ENCODE measurements around the gene LCN10.

Gene LCN10

DNA sequence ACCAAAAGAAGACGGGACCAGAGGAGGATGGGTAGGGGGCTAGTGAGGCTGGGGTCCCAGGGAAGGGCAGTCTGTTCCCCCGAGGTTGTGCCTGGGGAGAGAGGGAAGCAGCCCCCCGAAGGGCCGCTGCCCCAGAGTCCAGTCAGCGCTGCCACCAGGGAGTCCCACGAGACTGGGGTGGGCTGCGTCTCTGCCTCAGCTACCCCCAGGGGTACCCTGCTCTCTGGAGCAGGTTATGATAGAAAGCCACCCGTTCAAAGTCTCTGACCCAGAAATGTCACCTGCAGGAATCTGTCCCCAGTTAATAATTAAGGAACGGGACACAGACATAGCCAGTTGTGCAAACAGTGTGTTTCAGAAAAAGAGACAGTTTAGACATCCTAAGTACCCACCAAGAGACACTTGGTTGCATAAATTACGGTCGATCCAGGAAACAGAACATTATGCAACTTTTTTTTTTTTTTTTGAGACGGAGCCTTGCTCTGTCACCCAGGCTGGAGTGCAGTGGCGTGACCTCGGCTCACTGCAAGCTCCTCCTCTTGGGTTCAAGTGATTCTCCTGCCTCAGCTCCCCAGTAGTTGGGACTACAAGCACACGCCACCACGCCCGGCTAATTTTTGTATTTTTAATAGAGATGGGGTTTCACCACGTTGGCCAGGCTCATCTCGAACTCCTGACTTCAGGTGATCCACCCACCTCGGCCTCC is 44.8 kb downstream of the LCN10 start:
- DNase-seq, result no peak

DNA sequence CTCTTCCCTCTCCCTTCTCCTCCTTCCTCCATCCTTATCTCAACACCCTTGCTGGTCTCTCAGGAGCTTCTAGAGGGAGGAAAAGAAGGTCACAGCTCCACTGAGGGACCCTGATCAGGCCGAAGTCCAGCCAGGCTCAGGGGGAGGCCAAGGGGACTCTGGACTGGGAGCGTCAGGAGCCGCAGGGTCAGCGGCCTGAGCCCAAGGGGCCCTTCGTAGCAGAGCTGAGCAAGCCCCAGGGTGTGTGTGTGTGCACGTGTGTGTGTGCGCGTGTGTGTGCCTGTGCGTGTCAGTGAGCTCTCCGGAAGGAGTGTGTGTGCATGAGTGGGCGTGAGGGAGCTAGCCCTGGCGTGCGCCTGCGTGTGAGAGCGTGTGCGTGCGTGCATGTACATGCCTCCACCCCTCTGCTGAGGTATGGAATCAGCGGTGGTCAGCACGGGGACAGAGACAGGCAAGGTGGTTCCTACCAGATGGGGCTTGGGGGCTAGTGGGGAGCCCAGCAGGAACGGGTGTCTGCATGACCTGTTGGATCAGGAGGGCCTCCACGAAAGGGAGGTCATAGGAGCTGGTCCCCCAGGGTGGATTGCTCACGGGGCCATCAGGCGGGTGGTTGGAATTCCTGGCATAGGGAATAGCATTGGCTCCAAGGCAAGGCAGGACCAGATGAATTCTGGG is 45.5 kb downstream of the LCN10 start:
- no peak for DNase-seq

DNA sequence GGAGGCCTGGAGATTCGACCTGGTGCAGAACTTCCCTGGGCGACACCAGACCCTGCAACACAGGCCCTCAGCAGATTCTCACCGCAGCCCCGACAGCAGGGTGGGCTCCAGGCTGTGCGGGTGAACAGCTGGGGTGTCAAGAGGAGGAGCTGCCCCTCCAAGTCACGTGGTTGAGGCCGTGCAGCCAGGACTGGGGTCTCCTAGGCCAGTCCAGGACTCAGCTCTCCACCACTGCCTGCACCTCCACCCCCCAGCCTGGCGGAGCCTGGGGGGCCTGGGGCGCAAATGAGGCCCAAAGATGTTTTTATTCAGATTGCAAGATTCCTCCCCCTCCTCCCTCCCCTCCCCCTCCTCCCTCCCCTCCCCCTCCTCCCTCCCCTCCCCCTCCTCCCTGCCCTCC is 46.2 kb downstream of the LCN10 start:
- no peak for DNase-seq

DNA sequence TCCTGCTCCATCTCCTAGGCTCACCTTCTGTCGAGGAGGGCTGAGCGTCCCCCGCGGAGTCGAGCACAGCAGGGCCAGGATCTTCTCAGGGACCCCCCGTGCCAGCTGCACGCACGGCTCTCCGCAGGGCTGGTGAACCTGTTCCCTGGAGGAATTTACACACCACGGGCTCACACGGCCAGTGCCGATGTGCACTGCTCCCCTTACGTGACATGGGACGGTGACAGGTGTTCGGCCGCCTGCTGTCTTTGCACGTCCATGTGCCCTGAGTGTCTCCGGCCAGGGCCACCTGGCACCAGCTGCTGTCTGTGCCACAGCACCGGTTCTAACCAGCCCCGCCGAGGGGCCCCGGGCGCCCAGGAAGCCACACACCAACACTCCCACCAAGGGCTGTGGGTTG is 46.8 kb downstream of the LCN10 start:
- no peak for DNase-seq

DNA sequence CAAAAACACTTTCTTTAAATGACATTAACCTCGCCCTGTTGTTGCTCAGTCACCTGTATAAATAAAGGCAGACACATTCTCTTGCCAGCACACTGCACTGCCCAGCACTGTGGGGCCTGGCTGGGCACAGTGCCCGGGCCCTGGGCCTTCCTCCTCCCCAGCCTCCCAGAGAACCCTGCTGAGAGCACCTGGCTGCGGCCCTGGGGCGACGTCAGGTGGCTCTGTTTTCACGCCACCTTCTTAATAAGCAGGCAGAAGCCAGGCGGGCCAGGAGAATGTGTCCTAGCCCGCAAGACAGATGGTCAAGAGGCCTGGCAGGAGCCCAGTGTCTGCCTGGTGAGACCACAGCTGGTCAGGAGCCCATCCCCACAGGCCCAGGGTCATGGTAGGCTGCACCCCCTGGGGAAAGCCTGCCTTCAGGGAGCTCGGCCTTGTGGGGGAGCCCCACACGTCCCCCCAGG is 47.3 kb downstream of the LCN10 start:
- DNase-seq, result no peak

DNA sequence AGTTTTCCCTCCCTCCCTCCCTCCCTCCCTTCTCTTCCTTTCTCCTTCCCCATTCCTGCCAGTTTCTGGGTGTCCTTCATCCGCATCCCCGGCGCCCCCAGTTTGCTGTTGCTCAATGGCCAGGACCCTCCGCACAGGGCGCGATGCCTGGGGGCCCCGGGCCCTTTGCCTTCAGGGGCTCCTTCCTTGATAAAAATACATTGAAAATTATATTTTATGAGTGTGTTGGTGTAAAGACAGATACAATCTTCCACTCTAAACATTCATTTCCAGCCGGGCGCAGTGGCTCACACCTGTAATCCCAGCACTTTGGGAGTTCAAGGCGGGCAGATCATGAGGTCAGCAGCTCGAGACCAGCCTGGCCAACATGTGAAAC is 47.9 kb downstream of the LCN10 start:
- DNase-seq, result no peak

DNA sequence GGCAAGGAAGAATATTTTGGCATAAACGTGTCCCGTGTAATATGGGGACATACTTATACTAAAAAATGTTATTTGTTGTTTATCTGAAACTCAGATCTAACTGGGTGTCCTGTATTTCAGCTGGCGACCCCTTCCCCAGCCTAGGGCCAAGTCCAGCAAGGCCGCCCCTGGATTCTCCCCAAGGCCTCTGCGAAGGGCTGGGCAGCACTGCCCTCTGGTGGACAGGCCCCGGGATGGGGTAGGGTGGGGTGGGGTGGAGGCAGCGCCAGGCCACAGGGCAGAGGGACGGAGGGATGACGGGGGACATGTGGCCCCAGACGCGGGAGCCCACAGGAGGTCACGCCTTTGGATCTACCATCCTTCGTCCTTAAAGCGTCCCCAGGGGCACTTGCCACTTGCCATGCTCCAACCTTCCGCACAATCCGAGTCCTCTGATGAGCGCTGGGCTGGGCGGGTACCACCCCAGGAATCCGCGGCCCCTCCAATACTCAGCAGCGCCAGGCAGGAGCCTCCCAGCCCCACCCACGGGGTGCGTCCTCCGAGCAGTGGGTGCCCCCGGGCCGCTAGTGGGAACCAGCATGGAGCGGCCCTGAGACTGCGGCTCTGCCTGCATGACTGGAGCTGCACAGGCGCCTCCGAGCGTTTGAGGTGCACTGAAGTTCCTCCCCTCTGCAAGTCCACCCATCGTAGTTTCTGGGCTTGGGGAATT is 48.4 kb downstream of the LCN10 start:
- no peak for DNase-seq

DNA sequence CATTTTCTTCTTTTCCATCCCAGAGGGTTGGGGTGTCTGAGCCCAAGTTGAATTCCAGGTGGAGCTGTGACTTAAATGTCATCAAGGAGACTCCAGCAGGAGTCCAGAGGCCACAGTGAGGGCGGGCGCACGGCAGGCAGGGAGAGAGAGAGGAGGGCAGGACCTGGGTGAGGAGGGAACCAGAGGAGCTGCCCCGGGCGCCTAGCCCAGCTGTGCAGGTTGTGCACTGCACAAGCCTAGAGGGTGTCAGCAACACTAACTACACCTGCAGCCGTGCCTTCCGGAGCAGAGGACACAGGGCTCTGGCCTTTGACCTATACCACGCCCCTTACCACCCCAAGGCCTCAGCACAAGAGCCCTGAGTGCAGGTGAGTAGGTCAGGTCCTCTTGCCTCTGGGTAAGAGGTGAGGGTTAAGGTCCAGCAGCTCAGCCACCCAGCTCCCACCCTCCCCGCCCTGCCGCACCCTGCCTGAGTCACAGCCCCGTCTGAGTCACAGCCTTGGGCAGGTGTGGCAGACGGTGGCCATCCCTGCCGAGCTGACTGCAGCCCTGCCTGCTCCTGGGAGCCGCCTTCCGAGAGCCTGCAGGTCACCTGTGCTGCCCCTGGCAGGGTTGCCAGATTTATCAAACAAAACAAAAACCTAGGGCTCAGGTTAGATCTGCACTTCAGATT is 49.1 kb downstream of the LCN10 start:
- no peak for DNase-seq

DNA sequence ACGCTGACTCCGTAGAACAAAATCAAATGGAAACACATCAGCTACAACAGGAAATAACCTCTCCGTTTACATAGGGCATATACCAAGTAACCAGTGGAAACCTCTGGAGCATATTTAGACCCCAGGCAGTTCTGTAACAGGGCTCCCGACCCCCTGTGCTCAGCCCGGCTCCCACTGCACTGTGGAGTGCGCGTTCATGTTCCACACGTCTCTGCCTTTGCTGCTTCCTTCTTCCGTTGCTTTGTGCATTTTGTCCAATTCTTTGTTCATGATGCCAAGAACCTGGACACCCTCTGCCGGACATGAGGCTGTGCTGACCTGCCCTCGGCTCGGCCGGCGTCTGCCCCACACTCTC is 49.6 kb downstream of the LCN10 start:
- DNase-seq, result no peak

DNA sequence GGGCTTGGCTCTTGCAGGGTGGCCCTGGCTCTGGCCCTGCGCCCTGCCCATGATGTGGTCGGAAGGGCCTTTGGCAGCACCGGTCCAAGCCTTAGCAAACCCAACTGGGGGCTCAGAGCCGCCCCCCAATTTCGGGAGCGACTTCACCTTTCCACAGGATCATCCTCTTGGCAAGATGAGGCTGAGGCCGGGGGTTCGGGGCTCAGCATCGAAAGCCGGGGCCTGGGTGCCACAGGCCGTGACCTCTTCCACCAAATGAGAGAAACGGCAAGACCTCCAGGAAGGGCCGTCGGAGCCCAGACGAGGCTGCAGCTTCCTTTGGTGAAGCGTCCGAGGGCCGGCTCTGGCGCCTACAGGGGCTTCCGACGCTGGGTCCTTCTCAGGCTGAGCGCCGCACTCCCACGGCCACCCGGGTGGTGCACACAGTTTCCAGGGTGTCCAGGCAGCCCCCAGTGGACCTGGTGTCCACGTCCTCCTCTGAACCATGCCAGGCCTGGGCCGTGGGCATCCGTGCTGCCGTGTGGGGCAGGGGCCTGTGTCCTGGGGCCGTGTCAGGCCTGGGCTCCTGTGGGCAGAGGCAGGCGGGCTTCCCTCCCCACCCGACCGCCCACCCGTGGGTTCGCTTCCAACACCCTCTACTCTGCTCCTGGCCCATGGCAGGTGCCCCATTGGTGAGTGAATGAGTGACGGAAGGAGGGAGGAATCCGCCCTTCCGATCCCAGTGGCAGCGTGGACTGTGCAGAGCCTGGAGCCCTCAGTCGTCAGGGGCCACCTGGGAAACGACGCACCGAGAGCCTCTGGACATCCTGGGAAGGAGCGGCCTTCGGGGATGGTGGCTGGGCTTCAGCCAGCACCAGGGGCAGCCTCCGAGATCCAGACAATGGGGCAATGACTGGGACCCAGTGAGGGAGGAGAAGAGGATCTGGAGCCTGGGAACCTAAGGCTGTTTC is 50.3 kb downstream of the LCN10 start:
- DNase-seq, result no peak

DNA sequence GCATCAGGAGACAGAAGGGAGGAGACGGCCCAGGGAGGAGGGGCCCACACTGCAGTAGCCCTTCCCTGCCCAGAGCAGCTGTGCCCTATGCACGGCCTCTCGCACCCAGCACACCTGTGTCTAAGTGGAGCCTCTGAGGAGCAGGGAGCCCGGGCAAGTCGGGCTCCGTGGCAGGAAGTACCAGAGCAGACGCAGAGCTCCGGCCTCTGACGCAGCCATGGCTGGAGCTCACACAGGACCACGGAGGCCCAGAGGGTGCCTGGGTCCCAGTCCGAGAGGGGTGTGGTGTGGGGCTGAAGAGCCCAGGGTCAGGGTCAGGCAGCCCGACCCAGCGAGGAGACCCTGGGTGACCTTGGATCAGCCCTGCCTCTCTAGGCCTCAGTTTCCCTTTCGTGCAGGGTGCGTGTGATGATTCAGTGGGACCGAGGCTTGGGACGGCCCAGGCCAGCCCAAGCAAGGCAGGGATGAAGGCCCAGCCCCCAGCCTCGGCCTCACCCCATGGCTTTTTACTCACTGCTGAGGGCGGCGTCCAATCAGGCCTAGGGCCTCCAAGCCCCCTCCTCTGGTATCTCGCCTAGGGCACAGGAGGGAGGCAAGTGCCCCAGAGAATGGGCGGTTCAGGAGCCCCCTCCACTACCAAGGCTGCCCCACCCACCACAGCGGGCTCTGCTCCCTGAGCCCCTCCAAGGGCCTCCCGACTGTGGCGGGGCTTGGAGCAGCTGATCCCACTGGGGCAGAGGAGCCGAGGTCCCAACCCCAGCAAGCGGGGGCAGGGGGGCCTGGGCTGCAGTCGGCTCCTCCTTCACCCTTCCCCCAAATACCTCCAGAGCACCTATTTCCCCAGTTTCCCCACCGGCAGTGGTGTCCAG is 51.2 kb downstream of the LCN10 start:
- DNase-seq, result no peak

DNA sequence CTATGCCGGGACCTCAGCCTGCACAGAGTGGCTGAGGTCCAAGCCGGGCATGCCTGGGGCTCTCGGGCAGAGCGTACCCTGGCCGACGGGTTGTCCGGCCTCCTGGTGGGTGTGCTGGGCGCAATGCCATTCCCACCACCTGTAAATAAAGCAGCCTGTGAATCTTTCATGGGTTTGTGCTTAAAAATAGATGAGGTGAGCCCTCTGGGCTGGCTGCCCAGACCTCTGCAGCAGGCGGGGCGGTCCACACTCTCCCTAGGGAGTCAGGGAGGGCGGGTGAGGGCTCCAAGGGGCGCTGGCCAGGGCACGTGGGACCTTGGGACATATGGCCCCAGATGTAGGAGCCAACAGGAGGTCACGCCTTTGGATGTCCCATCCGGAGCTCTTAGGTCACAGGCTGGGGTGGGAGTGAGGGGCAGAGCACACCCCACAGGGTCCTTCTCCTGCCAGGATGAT is 51.9 kb downstream of the LCN10 start:
- DNase-seq, result no peak

DNA sequence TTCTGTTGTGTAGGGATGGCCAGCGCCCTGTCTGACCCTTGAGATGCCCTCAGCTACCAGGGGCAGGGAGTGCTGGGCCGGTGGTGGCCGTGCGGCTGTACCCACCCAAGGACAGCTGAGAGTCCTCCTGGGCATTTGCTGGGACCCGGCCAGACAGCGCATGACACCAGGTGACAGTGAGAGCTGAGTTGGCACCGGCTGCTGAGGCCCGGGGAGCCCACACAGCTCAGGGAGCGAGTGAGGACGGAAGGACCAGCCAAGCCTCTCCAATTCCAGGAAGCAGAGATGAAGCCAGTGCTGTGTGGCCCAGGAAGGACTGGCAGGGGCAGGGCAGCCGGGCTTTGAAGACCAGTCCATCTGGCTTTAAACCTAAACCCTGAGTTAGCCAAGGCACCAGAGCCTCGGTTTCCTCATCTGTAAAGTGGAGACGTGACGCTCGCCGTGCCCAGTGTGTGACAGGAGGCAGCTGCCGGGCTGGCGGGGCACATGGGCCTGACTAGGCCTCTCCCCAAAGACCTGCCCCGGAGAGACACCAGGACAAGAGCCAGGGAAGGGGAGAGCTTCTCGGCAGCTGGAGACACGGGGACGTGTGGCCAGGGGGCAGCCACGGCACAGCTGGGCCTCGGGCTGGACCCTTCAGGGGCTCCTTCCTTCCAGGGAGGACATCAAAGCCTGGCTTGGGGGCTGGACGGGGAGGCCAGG is 52.5 kb downstream of the LCN10 start:
- DNase-seq, result no peak

DNA sequence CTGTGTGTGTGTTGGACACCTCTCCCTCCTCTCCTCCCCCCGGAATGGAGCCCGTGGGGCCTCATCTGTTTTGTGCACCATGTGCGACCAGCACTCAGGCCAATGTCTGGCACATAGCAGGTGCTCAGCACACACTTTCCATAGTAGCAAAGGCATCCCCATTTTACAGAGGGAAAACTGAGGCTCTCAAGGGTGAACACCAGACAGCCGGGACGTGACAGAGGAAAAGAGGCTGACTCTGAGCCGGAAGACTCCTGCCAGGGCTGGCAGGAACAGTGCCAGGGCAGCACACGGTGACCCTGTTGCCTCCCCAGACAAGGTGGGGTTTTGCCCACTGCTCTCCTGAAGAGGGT is 53.7 kb downstream of the LCN10 start:
- DNase-seq, result no peak

DNA sequence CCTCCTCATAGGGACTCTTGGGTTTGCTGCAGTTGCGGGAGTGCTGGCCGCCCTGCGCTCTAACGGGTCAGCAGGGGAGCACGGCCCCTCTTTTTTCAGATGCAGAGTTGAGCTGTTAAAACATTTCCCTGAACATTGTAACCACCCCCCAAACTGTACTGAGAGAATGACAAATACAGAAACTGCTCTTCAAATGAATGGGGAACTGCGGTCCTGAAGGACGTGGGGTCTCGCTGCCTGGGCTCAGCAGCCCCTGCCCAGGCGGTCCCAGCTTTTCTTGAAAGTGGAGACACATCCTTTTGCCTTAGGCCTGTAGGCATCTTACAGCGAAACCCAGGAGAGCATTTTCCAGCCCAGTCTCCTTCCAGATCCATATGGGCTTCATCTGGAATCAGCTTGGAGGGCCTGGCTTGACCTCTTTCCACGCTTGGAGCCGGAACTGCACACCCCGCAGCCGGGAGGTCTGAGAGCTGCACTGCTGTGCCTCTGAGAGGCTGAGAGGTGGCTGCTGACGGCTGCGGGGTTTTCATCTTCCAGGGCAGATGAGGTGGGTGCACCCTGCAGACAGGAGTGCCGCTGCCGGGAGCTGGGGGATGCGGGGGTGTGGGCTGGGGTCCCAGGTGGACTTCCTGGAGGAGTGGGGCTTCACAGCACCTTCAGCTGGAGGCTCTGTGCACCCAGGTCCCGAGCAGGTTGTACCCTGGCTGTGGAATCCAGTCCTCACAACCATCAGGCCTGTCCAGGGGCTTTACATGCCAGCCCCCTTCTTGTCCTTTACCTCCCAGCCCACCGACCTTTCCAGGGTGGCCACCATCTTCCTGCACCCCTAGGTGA is 54.2 kb downstream of the LCN10 start:
- DNase-seq, result no peak

Measured in hippocampal formation (tissue), 2 donors.